Measurements from ENCODE around the gene ALDH9A1. TPM values are rescaled to one million over a fixed set of nuclear protein-coding genes. Genes with fewer than 3 reads are reported as not detected.
"Not testable (repeated sequence)": the region's sequence is repeated elsewhere in the genome, so short reads cannot be mapped to it uniquely, and the experiment has no call there.

The ALDH9A1 gene
- 27.1 and 27.4 TPM in 2 replicates for polyA plus RNA-seq (2013)

- peak within 1 kb of the TSS; percentile 24 for H3K4ac ChIP-seq (ENCODE audit: low read depth, low read length)
- H3K36me3 ChIP-seq (ENCODE audit: control insufficient read depth in 1 of 2, insufficient read depth in 2 of 2, low read length in 2 of 2), result peaks cover 0 to 2% of the 10 kb centered on the region in 2 experiments
- no peak within 1 kb of the TSS for H3K23ac ChIP-seq (ENCODE audit: low read length)
- peak within 1 kb of the TSS; percentile 16 for H2AK5ac ChIP-seq (ENCODE audit: low read length)
- H4K12ac ChIP-seq (ENCODE audit: low read depth, low read length), result peak within 1 kb of the TSS; percentile 63
- no peaks in the 10 kb centered on the region for H3K9me3 ChIP-seq (ENCODE audit: insufficient read depth, low read depth, low read length)
- WGBS (ENCODE audit: extremely low coverage, insufficient coverage, insufficient read length), result no CpG with 5 or more reads among the region's 65 CpGs
- H2BK5ac ChIP-seq (ENCODE audit: low read depth, low read length, poor library complexity), result peak within 1 kb of the TSS; percentile 63
- H3K9ac ChIP-seq (ENCODE audit: low read length), result peak within 1 kb of the TSS; percentile 97
- peak within 1 kb of the TSS; percentile 48 for H3K18ac ChIP-seq (ENCODE audit: low read length)
- H3K27me3 ChIP-seq (ENCODE audit: insufficient read depth, low read length), result no peaks in the 10 kb centered on the region
- peaks cover 2% of the 10 kb centered on the region for H3K79me2 ChIP-seq (ENCODE audit: control insufficient read depth, insufficient read depth, low read length, poor library complexity)
- H2BK12ac ChIP-seq (ENCODE audit: low read length), result no peak within 1 kb of the TSS
- H2BK120ac ChIP-seq (ENCODE audit: insufficient read depth, low read length, poor library complexity), result peak within 1 kb of the TSS; percentile 67
- DNase-seq, result peak; percentile 58 to 74
- peak within 1 kb of the TSS; percentile 69 for H4K8ac ChIP-seq (ENCODE audit: low read depth, low read length)
- H4K91ac ChIP-seq (ENCODE audit: low read depth, low read length), result peak within 1 kb of the TSS; percentile 53
- peak within 1 kb of the TSS; percentile 97 for H3K4me2 ChIP-seq (ENCODE audit: low read length)
- peak within 1 kb of the TSS; percentile 70 for H2AFZ ChIP-seq (ENCODE audit: insufficient read depth, low read length, poor library complexity)
- H3K4me1 ChIP-seq (ENCODE audit: control insufficient read depth in 1 of 2, insufficient read depth in 2 of 2, low read length in 2 of 2), result no peaks in the 10 kb centered on the region
- H3K14ac ChIP-seq (ENCODE audit: low read length), result peak within 1 kb of the TSS; percentile 66
- peaks cover 4% of the 10 kb centered on the region for H3K79me1 ChIP-seq (ENCODE audit: low read length)
- peak within 1 kb of the TSS; percentile 97 for H3K27ac ChIP-seq (ENCODE audit: low read depth, low read length)
- H3K4me3 ChIP-seq (ENCODE audit: low read depth, low read length), result peak within 1 kb of the TSS; percentile 94
Observed at GRCh38 chr1:165697881-165698760, at the start of gene ALDH9A1. Gene ALDH9A1, minus strand, starts transcription at chr1:165698562. Its CDS starts 4 bp downstream, at chr1:165698558.

GRCh38 chr1:165747632-165748447 lies 49.5 kb upstream of the ALDH9A1 start:
- no peak overlapping the region for H2BK5ac ChIP-seq (ENCODE audit: low read depth, low read length, poor library complexity)
- H3K27me3 ChIP-seq (ENCODE audit: insufficient read depth, low read length), result no peaks in the 10 kb centered on the region
- no peaks in the 10 kb centered on the region for H3K9me3 ChIP-seq (ENCODE audit: insufficient read depth, low read depth, low read length)
- DNase-seq, result peak; percentile 20 to 59
- no peak overlapping the region for H2BK120ac ChIP-seq (ENCODE audit: insufficient read depth, low read length, poor library complexity)
- H3K4me3 ChIP-seq (ENCODE audit: low read depth, low read length), result no peak overlapping the region
- H3K14ac ChIP-seq (ENCODE audit: low read length), result no peak overlapping the region
- H3K79me2 ChIP-seq (ENCODE audit: control insufficient read depth, insufficient read depth, low read length, poor library complexity), result no peaks in the 10 kb centered on the region
- no peak overlapping the region for H3K4me2 ChIP-seq (ENCODE audit: low read length)
- peaks cover 4 to 13% of the 10 kb centered on the region in 2 experiments for H3K36me3 ChIP-seq (ENCODE audit: control insufficient read depth in 1 of 2, insufficient read depth in 2 of 2, low read length in 2 of 2)
- H3K4me1 ChIP-seq (ENCODE audit: control insufficient read depth in 1 of 2, insufficient read depth in 2 of 2, low read length in 2 of 2), result no peaks in the 10 kb centered on the region
- H3K9ac ChIP-seq (ENCODE audit: low read length), result no peak overlapping the region
- no peak overlapping the region for H4K8ac ChIP-seq (ENCODE audit: low read depth, low read length)
- no peak overlapping the region for H4K91ac ChIP-seq (ENCODE audit: low read depth, low read length)
- no peak overlapping the region for H3K4ac ChIP-seq (ENCODE audit: low read depth, low read length)
- H3K18ac ChIP-seq (ENCODE audit: low read length), result no peak overlapping the region
- H3K27ac ChIP-seq (ENCODE audit: low read depth, low read length), result no peak overlapping the region
- H2AFZ ChIP-seq (ENCODE audit: insufficient read depth, low read length, poor library complexity), result no peak overlapping the region
- no peak overlapping the region for H4K12ac ChIP-seq (ENCODE audit: low read depth, low read length)
- no peak overlapping the region for H2AK5ac ChIP-seq (ENCODE audit: low read length)
- H2BK12ac ChIP-seq (ENCODE audit: low read length), result no peak overlapping the region
- WGBS (ENCODE audit: extremely low coverage, insufficient coverage, insufficient read length), result no CpG with 5 or more reads among the region's 9 CpGs
- no peaks in the 10 kb centered on the region for H3K79me1 ChIP-seq (ENCODE audit: low read length)
- no peak overlapping the region for H3K23ac ChIP-seq (ENCODE audit: low read length)

GRCh38 chr1:165744913-165745312 lies 46.6 kb upstream of the ALDH9A1 start:
- H3K79me2 ChIP-seq (ENCODE audit: control insufficient read depth, insufficient read depth, low read length, poor library complexity); H3K14ac ChIP-seq (ENCODE audit: low read length); H3K9me3 ChIP-seq (ENCODE audit: insufficient read depth, low read depth, low read length); H3K4ac ChIP-seq (ENCODE audit: low read depth, low read length); H3K79me1 ChIP-seq (ENCODE audit: low read length); H2BK12ac ChIP-seq (ENCODE audit: low read length); H3K4me2 ChIP-seq (ENCODE audit: low read length); H2BK5ac ChIP-seq (ENCODE audit: low read depth, low read length, poor library complexity); H2AK5ac ChIP-seq (ENCODE audit: low read length); H3K23ac ChIP-seq (ENCODE audit: low read length); H3K18ac ChIP-seq (ENCODE audit: low read length); H3K9ac ChIP-seq (ENCODE audit: low read length); H3K27me3 ChIP-seq (ENCODE audit: insufficient read depth, low read length); H2AFZ ChIP-seq (ENCODE audit: insufficient read depth, low read length, poor library complexity); H4K8ac ChIP-seq (ENCODE audit: low read depth, low read length); H4K91ac ChIP-seq (ENCODE audit: low read depth, low read length); H3K27ac ChIP-seq (ENCODE audit: low read depth, low read length); H3K4me1 ChIP-seq (ENCODE audit: control insufficient read depth in 1 of 2, insufficient read depth in 2 of 2, low read length in 2 of 2); H4K12ac ChIP-seq (ENCODE audit: low read depth, low read length); H2BK120ac ChIP-seq (ENCODE audit: insufficient read depth, low read length, poor library complexity); H3K4me3 ChIP-seq (ENCODE audit: low read depth, low read length): not testable (repeated sequence)
- no CpG with 5 or more reads among the region's 1 CpG for WGBS (ENCODE audit: extremely low coverage, insufficient coverage, insufficient read length)
- H3K36me3 ChIP-seq (ENCODE audit: control insufficient read depth in 1 of 2, insufficient read depth in 2 of 2, low read length in 2 of 2), result peaks cover 14 to 15% of the 10 kb centered on the region in 2 experiments
- peak; percentile 29 to 53 for DNase-seq

GRCh38 chr1:165742194-165742593 lies 43.8 kb upstream of the ALDH9A1 start:
- H3K27me3 ChIP-seq (ENCODE audit: insufficient read depth, low read length), result no peaks in the 10 kb centered on the region
- no peak overlapping the region for H2BK5ac ChIP-seq (ENCODE audit: low read depth, low read length, poor library complexity)
- no peaks in the 10 kb centered on the region for H3K4me1 ChIP-seq (ENCODE audit: control insufficient read depth in 1 of 2, insufficient read depth in 2 of 2, low read length in 2 of 2)
- WGBS (ENCODE audit: extremely low coverage, insufficient coverage, insufficient read length), result no CpG with 5 or more reads among the region's 8 CpGs
- no peak overlapping the region for H2AK5ac ChIP-seq (ENCODE audit: low read length)
- no peaks in the 10 kb centered on the region for H3K79me1 ChIP-seq (ENCODE audit: low read length)
- H2AFZ ChIP-seq (ENCODE audit: insufficient read depth, low read length, poor library complexity), result no peak overlapping the region
- H3K36me3 ChIP-seq (ENCODE audit: control insufficient read depth in 1 of 2, insufficient read depth in 2 of 2, low read length in 2 of 2), result peaks cover 11 to 18% of the 10 kb centered on the region in 2 experiments
- H4K8ac ChIP-seq (ENCODE audit: low read depth, low read length), result no peak overlapping the region
- no peak overlapping the region for H2BK12ac ChIP-seq (ENCODE audit: low read length)
- H3K79me2 ChIP-seq (ENCODE audit: control insufficient read depth, insufficient read depth, low read length, poor library complexity), result no peaks in the 10 kb centered on the region
- no peak overlapping the region for H4K91ac ChIP-seq (ENCODE audit: low read depth, low read length)
- peak; percentile 65 to 85 for DNase-seq
- no peaks in the 10 kb centered on the region for H3K9me3 ChIP-seq (ENCODE audit: insufficient read depth, low read depth, low read length)
- no peak overlapping the region for H3K4ac ChIP-seq (ENCODE audit: low read depth, low read length)
- H3K14ac ChIP-seq (ENCODE audit: low read length), result no peak overlapping the region
- H3K4me2 ChIP-seq (ENCODE audit: low read length), result no peak overlapping the region
- no peak overlapping the region for H2BK120ac ChIP-seq (ENCODE audit: insufficient read depth, low read length, poor library complexity)
- no peak overlapping the region for H3K27ac ChIP-seq (ENCODE audit: low read depth, low read length)
- H3K9ac ChIP-seq (ENCODE audit: low read length), result no peak overlapping the region
- no peak overlapping the region for H3K4me3 ChIP-seq (ENCODE audit: low read depth, low read length)
- no peak overlapping the region for H3K18ac ChIP-seq (ENCODE audit: low read length)
- no peak overlapping the region for H4K12ac ChIP-seq (ENCODE audit: low read depth, low read length)
- H3K23ac ChIP-seq (ENCODE audit: low read length), result no peak overlapping the region

Data from trophoblast cell (in vitro differentiated cells and primary cell).